Epithelial cell of esophagus (primary cell): ENCODE data around the gene TRPC4.
A peak's percentile ranks its signal among the peaks of the same experiment; 100 is the strongest.

ENCODE experiments used
- DNase-seq: peaks from one replicate; pipeline ENCODE4 v3.0.0; 2010; ENCODE audit warnings: low read depth
- H3K4me3 ChIP-seq: 2 replicates; pipeline ENCODE4 v1.5.1; 2011; ENCODE audit warnings: mild to moderate bottlenecking, low read length, control low read depth
- CTCF ChIP-seq: IDR thresholded peaks from 2 replicates; pipeline ENCODE4 v1.5.1; 2011; ENCODE audit warnings: low read depth, mild to moderate bottlenecking, low read length, control low read depth, inconsistent platforms; ENCODE audit not compliant: insufficient read depth; ENCODE audit errors: missing control alignments

The TRPC4 gene

GRCh38 chr13:37618554-37618953 is 251.0 kb downstream of the TRPC4 start:
- no peak overlapping the region for H3K4me3 ChIP-seq
- peak; percentile 24 for DNase-seq
- no peak for TF ChIP-seq CTCF

- TF ChIP-seq CTCF, result no peak
- DNase-seq, result peak; percentile 28
- no peak overlapping the region for H3K4me3 ChIP-seq
Measured at GRCh38 chr13:37617173-37617572, 252.4 kb downstream of the TRPC4 start.

GRCh38 chr13:37616131-37616530 is 253.4 kb downstream of the TRPC4 start:
- DNase-seq, result no peak
- no peak for TF ChIP-seq CTCF
- H3K4me3 ChIP-seq, result no peak overlapping the region

GRCh38 chr13:37615276-37615675 is 254.3 kb downstream of the TRPC4 start:
- TF ChIP-seq CTCF, result no peak

GRCh38 chr13:37613638-37614037 is 255.9 kb downstream of the TRPC4 start:
- no peak for TF ChIP-seq CTCF
- DNase-seq, result no peak
- H3K4me3 ChIP-seq, result no peak overlapping the region

More at GRCh38 chr13:37615276-37615675, 254.3 kb downstream of the TRPC4 start:
- no peak overlapping the region for H3K4me3 ChIP-seq
- peak; percentile 23 for DNase-seq

GRCh38 chr13:37613236-37613635 is 256.3 kb downstream of the TRPC4 start:
- DNase-seq, result no peak
- TF ChIP-seq CTCF, result no peak
- H3K4me3 ChIP-seq, result no peak overlapping the region

- TF ChIP-seq CTCF, result peak; percentile 47
- H3K4me3 ChIP-seq, result no peak overlapping the region
- peak; percentile 16 for DNase-seq
Measured at GRCh38 chr13:37608750-37609339, 260.7 kb downstream of the TRPC4 start.
